HEK293T (cell line): Measurements from ENCODE around the gene MRPS18C.

Experiments used
- BHLHE40 ChIP-seq: fragments of 450-650 bp; IDR thresholded peaks from 2 replicates; pipeline ENCODE4 v1.6.1; 2016; ENCODE audit warnings: mild to moderate bottlenecking, moderate library complexity, borderline replicate concordance
- CTBP1 ChIP-seq: fragments of 450-650 bp; IDR thresholded peaks from 2 replicates; pipeline ENCODE4 v1.6.1; 2016; ENCODE audit warnings: borderline replicate concordance
- FOXM1 ChIP-seq: fragments of 450-650 bp; IDR thresholded peaks from 2 replicates; pipeline ENCODE4 v1.6.1; 2017; ENCODE audit warnings: mild to moderate bottlenecking, borderline replicate concordance

DNA sequence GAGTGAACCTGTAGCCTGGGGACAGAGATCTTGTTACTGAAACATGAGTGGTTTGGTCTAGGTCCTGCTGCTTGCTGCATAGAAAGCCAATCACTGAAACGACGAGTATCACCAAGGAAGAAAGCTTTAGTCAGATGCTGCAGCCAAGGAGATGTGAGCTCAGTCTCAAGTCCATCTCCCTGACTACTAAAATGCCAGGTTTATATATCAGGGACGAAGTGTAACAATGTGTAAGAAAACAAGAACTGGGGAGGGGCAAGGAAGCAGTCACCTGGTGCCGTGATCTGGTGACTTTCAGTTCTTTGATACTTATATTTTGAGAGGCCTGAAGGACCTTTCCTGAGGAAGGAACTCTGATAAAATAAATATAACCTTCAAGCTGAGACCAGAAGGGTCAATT, 48.6 kb downstream of the MRPS18C start:
- TF ChIP-seq CTBP1 (no peak), BHLHE40 (no peak), FOXM1 (no peak)
